ENCODE data around the gene IL17D. TPM values are rescaled to one million over a fixed set of nuclear protein-coding genes. Genes with fewer than 3 reads are reported as not detected.
"Not testable (repeated sequence)": the region's sequence is repeated elsewhere in the genome, so short reads cannot be mapped to it uniquely, and the experiment has no call there.

The IL17D gene
- total RNA-seq, 1 experiment from 2014 or later: 1.2 TPM

- no CpG with 5 or more reads among the region's 22 CpGs for WGBS (ENCODE audit: extremely low coverage, insufficient read length, low lambda C conversion rate)
- H3K27me3 ChIP-seq (ENCODE audit: insufficient read depth, low read length): no peaks in the 10 kb centered on the region; the same call in 1 of the 2 replicates
- H3K9ac ChIP-seq (ENCODE audit: extremely low read depth, insufficient read length, low read length): no peak overlapping the region
- H3K23me2 ChIP-seq (ENCODE audit: insufficient read length, low read depth, low read length, poor library complexity, severe bottlenecking): no peaks in the 10 kb centered on the region
- H4K8ac ChIP-seq (replicated peaks; ENCODE audit: insufficient read length, low read depth, low read length): no peak overlapping the region
- H3K18ac ChIP-seq (ENCODE audit: insufficient read length, low read depth, low read length): no peak overlapping the region
- Mint-ChIP-seq H3K4me1 (no peaks in the 10 kb centered on the region), H3K27me3 (ENCODE audit: low read depth) (no peaks in the 10 kb centered on the region; the same call in 1 of the 2 replicates), H3K27ac (no peak overlapping the region), H3K4me3 (no peak overlapping the region), H3K36me3 (ENCODE audit: insufficient read depth in 1 of 3, low read depth in 3 of 3) (peaks cover 0 to 9% (median 0%) of the 10 kb centered on the region in 3 experiments; a peak in 3 of 7 replicates), H3K9me3 (no peaks in the 10 kb centered on the region; a peak in 1 of 5 replicates)
- no peak overlapping the region for H3T11ph ChIP-seq (ENCODE audit: low read length)
- no peak overlapping the region for H2BK15ac ChIP-seq (ENCODE audit: low read depth, low read length)
- no peak overlapping the region for H2AFZ ChIP-seq (ENCODE audit: low read length)
- no peak overlapping the region; the same call in 1 of the 2 replicates for H3K14ac ChIP-seq (ENCODE audit: insufficient read depth, low read length)
- no peaks in the 10 kb centered on the region for H4K20me1 ChIP-seq (ENCODE audit: control insufficient read depth, insufficient read depth, insufficient read length)
- H4K91ac ChIP-seq (ENCODE audit: insufficient read length, low read depth, low read length): no peak overlapping the region
- H2BK120ac ChIP-seq (ENCODE audit: low read depth, low read length, poor library complexity, severe bottlenecking): no peak overlapping the region
- H3K4me1 ChIP-seq (ENCODE audit: insufficient read depth, low read length): no peaks in the 10 kb centered on the region
- H2BK20ac ChIP-seq (ENCODE audit: low read depth, low read length, poor library complexity, severe bottlenecking): no peak overlapping the region
- no peaks in the 10 kb centered on the region for H3K79me2 ChIP-seq (ENCODE audit: insufficient read depth, low read length)
- H3K4ac ChIP-seq (ENCODE audit: low read depth, low read length): no peak overlapping the region
- DNase-seq: no peak
- H3K79me1 ChIP-seq (ENCODE audit: insufficient read depth, low read depth, low read length, poor library complexity, severe bottlenecking): no peaks in the 10 kb centered on the region
- no peak overlapping the region for H3K4me2 ChIP-seq (ENCODE audit: insufficient read depth, insufficient read length, low read length)
- no peak overlapping the region for H4K5ac ChIP-seq (ENCODE audit: insufficient read length, low read depth, low read length)
- no peak overlapping the region for H3K27ac ChIP-seq (ENCODE audit: insufficient read length, low read depth, low read length)
- no peak overlapping the region for H3K56ac ChIP-seq (ENCODE audit: insufficient read length, low read depth, low read length)
- H3K9me3 ChIP-seq (ENCODE audit: control insufficient read depth, low read depth, low read length): no peaks in the 10 kb centered on the region
- no peak for TF ChIP-seq CTCF (conservative IDR thresholded peaks at IDR 0.05)
- H2AK5ac ChIP-seq (ENCODE audit: insufficient read length, low read length): no peak overlapping the region
- H3K23ac ChIP-seq (ENCODE audit: insufficient read length, low read depth, low read length): no peak overlapping the region
- no peak overlapping the region for H2BK12ac ChIP-seq (ENCODE audit: insufficient read length, low read depth, low read length)
- H2BK5ac ChIP-seq (ENCODE audit: insufficient read length, low read length): no peak overlapping the region
Observed at GRCh38 chr13:20740021-20740420, 36.5 kb downstream of the IL17D start.

GRCh38 chr13:20743830-20744404 is 40.4 kb downstream of the IL17D start:
- not testable (repeated sequence) for H3K9me3 ChIP-seq (ENCODE audit: control insufficient read depth, low read depth, low read length); H4K91ac ChIP-seq (ENCODE audit: insufficient read length, low read depth, low read length); H2BK120ac ChIP-seq (ENCODE audit: low read depth, low read length, poor library complexity, severe bottlenecking); H3K4me3 Mint-ChIP-seq; H2BK15ac ChIP-seq (ENCODE audit: low read depth, low read length); H2AK5ac ChIP-seq (ENCODE audit: insufficient read length, low read length); H3K9me3 Mint-ChIP-seq; H3K27me3 Mint-ChIP-seq (ENCODE audit: low read depth); H3K9ac ChIP-seq (ENCODE audit: extremely low read depth, insufficient read length, low read length); H2BK5ac ChIP-seq (ENCODE audit: insufficient read length, low read length); H3K4ac ChIP-seq (ENCODE audit: low read depth, low read length); H3K14ac ChIP-seq (ENCODE audit: insufficient read depth, low read length); H3K4me1 Mint-ChIP-seq; H3K23ac ChIP-seq (ENCODE audit: insufficient read length, low read depth, low read length); H3K23me2 ChIP-seq (ENCODE audit: insufficient read length, low read depth, low read length, poor library complexity, severe bottlenecking); H3K27ac ChIP-seq (ENCODE audit: insufficient read length, low read depth, low read length); H3T11ph ChIP-seq (ENCODE audit: low read length); H3K36me3 Mint-ChIP-seq (ENCODE audit: insufficient read depth in 1 of 3, low read depth in 3 of 3); H3K79me2 ChIP-seq (ENCODE audit: insufficient read depth, low read length); H2BK12ac ChIP-seq (ENCODE audit: insufficient read length, low read depth, low read length); H3K56ac ChIP-seq (ENCODE audit: insufficient read length, low read depth, low read length); DNase-seq; H3K79me1 ChIP-seq (ENCODE audit: insufficient read depth, low read depth, low read length, poor library complexity, severe bottlenecking); H4K5ac ChIP-seq (ENCODE audit: insufficient read length, low read depth, low read length); H3K18ac ChIP-seq (ENCODE audit: insufficient read length, low read depth, low read length); H4K20me1 ChIP-seq (ENCODE audit: control insufficient read depth, insufficient read depth, insufficient read length); H4K8ac ChIP-seq (replicated peaks; ENCODE audit: insufficient read length, low read depth, low read length); H2AFZ ChIP-seq (ENCODE audit: low read length); H3K4me2 ChIP-seq (ENCODE audit: insufficient read depth, insufficient read length, low read length); H3K4me1 ChIP-seq (ENCODE audit: insufficient read depth, low read length); H2BK20ac ChIP-seq (ENCODE audit: low read depth, low read length, poor library complexity, severe bottlenecking); H3K27me3 ChIP-seq (ENCODE audit: insufficient read depth, low read length); H3K27ac Mint-ChIP-seq
- WGBS (ENCODE audit: extremely low coverage, insufficient read length, low lambda C conversion rate): no CpG with 5 or more reads among the region's 4 CpGs

All from H9 (cell line).